Kidney epithelial cell (primary cell): Measurements from ENCODE around the gene THTPA. TPM values are rescaled to one million over a fixed set of nuclear protein-coding genes. Genes with fewer than 3 reads are reported as not detected.

Source experiments
- DNase-seq: peaks from one replicate; pipeline ENCODE4 v3.0.0-alpha.2; 2010; ENCODE audit warnings: low read depth
- H3K27me3 ChIP-seq: 2 replicates; pipeline ENCODE4 v1.6.0; 2011; ENCODE audit warnings: low read length; ENCODE audit not compliant: control insufficient read depth, insufficient read depth
- H3K36me3 ChIP-seq: 2 replicates; pipeline ENCODE4 v1.5.1; 2011; ENCODE audit warnings: low read length; ENCODE audit not compliant: control insufficient read depth, insufficient read depth
- H3K4me3 ChIP-seq: 2 replicates; pipeline ENCODE4 v1.5.1; 2011; ENCODE audit warnings: low read depth, mild to moderate bottlenecking, control low read depth, low read length
- total RNA-seq: library from RNA; depleted of rRNA; stranded (reverse); fragments of >200 nt; gene quantifications from 2 replicates; pipeline ENCODE4 v1.2.3, GENCODE V29; 2015
- TF ChIP-seq, protein P1 (sequence below): IDR thresholded peaks from 2 replicates; pipeline ENCODE4 v1.5.1; 2011; ENCODE audit warnings: mild to moderate bottlenecking, moderate library complexity, low read length, control low read depth, inconsistent platforms; ENCODE audit not compliant: insufficient read depth, poor library complexity, severe bottlenecking

THTPA gene
- total RNA-seq, 1 donor from 2014 or later, result 8.5 TPM

GRCh38 chr14:23517650-23518326, 38.3 kb upstream of the THTPA start:
- TF ChIP-seq, protein P1, sequence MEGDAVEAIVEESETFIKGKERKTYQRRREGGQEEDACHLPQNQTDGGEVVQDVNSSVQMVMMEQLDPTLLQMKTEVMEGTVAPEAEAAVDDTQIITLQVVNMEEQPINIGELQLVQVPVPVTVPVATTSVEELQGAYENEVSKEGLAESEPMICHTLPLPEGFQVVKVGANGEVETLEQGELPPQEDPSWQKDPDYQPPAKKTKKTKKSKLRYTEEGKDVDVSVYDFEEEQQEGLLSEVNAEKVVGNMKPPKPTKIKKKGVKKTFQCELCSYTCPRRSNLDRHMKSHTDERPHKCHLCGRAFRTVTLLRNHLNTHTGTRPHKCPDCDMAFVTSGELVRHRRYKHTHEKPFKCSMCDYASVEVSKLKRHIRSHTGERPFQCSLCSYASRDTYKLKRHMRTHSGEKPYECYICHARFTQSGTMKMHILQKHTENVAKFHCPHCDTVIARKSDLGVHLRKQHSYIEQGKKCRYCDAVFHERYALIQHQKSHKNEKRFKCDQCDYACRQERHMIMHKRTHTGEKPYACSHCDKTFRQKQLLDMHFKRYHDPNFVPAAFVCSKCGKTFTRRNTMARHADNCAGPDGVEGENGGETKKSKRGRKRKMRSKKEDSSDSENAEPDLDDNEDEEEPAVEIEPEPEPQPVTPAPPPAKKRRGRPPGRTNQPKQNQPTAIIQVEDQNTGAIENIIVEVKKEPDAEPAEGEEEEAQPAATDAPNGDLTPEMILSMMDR, result no peak
- no peak for DNase-seq
- H3K4me3 ChIP-seq, result no peak overlapping the region
- no peaks in the 10 kb centered on the region for H3K27me3 ChIP-seq
- H3K36me3 ChIP-seq, result no peaks in the 10 kb centered on the region

- TF ChIP-seq, protein P1, result no peak
- H3K4me3 ChIP-seq, result no peak overlapping the region
- DNase-seq, result no peak
Measured at GRCh38 chr14:23518709-23519108, 37.4 kb upstream of the THTPA start.

DNA sequence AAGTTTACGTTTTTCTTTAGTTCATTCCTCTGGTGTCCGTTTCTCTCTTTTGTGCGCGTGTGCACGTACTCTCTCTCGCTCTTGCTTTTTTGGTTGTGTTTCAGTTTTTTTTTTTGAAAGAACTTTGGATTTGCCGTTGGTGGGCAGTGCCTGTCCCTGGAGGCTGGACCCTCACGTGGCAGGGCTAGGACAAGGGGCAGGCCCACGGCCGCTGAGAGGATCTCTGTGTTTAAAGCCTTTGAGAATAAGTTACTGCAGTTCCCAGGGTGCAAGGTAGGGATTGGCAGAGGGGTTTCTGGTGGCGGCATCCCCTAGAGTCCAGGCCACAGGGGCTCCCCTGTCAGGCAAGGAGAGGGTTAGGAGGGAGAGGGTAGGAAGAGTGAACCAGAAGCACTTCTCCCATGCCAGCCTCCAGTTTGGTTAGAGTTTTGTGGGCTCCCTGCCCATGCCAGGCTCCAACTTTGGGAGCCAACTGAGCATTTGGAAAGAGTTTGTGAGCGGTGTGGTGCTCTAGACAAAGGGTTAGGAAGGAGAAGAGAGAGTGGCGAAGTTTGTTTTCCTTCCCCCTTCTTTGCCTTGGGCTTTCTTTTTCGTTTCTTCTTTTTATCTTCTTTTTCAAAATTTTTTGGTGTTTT, 35.1 kb upstream of the THTPA start:
- Histone ChIP-seq H3K4me3 (no peak overlapping the region), H3K27me3 (no peaks in the 10 kb centered on the region), H3K36me3 (no peaks in the 10 kb centered on the region)
- TF ChIP-seq, protein P1, result no peak
- no peak for DNase-seq

More at GRCh38 chr14:23518709-23519108, 37.4 kb upstream of the THTPA start:
- no peaks in the 10 kb centered on the region for H3K36me3 ChIP-seq
- H3K27me3 ChIP-seq, result no peaks in the 10 kb centered on the region

GRCh38 chr14:23521785-23522640, 34.1 kb upstream of the THTPA start:
- TF ChIP-seq, protein P1, result no peak
- no peak for DNase-seq
- no peaks in the 10 kb centered on the region for H3K36me3 ChIP-seq
- no peaks in the 10 kb centered on the region for H3K27me3 ChIP-seq
- no peak overlapping the region for H3K4me3 ChIP-seq

GRCh38 chr14:23522643-23523198, 33.4 kb upstream of the THTPA start:
- TF ChIP-seq, protein P1, result no peak
- no peak for DNase-seq
- H3K27me3 ChIP-seq, result no peaks in the 10 kb centered on the region
- no peaks in the 10 kb centered on the region for H3K36me3 ChIP-seq
- no peak overlapping the region for H3K4me3 ChIP-seq
